HepG2 (cell line): ENCODE results near the gene KCND3. TPM values are rescaled to one million over a fixed set of nuclear protein-coding genes. Genes with fewer than 3 reads are reported as not detected.
A peak's percentile ranks its signal among the peaks of the same experiment; 100 is the strongest.

Experiments
- ELF1 ChIP-seq: sonication (generic); formaldehyde crosslinking; IDR thresholded peaks from 2 replicates; pipeline ENCODE4 v1.4.0; 2020; ENCODE audit warnings: missing genetic modification reagents
- ERF ChIP-seq: IDR thresholded peaks from 2 replicates; pipeline ENCODE4 v1.6.1; 2018; ENCODE audit warnings: missing biosample characterization, missing genetic modification reagents
- FOXJ3 ChIP-seq: sonication (generic); formaldehyde crosslinking; IDR thresholded peaks from 2 replicates; pipeline ENCODE4 v1.4.0; 2020; ENCODE audit warnings: missing genetic modification reagents, mild to moderate bottlenecking, borderline replicate concordance
- FOXO4 ChIP-seq: sonication (generic); formaldehyde crosslinking; conservative IDR thresholded peaks from 2 replicates; pipeline ENCODE4 v1.8.1; 2023; ENCODE audit warnings: missing genetic modification reagents
- HMG20B ChIP-seq: conservative IDR thresholded peaks from 2 replicates; pipeline ENCODE4 v1.6.1; 2016; ENCODE audit warnings: missing genetic modification reagents, missing compliant biosample characterization
- MED1 ChIP-seq: sonication (generic); formaldehyde crosslinking; IDR thresholded peaks from 2 replicates; pipeline ENCODE4 v1.4.0; 2020; ENCODE audit warnings: missing genetic modification reagents
- MIER3 ChIP-seq: IDR thresholded peaks from 2 replicates; pipeline ENCODE4 v1.6.1; 2016; ENCODE audit warnings: missing compliant biosample characterization, borderline replicate concordance
- MTERF4 ChIP-seq: sonication (generic); formaldehyde crosslinking; IDR thresholded peaks from 2 replicates; pipeline ENCODE4 v1.8.0; 2023; ENCODE audit warnings: mild to moderate bottlenecking, missing genetic modification reagents
- NCOR1 ChIP-seq: fragments of 200-600 bp; sonication (generic); IDR thresholded peaks from 2 replicates; pipeline ENCODE4 v1.7.0; 2017; ENCODE audit warnings: antibody characterized with exemption, low read length, borderline replicate concordance
- NR2F2 ChIP-seq: IDR thresholded peaks from 2 replicates; pipeline ENCODE4 v1.6.1; 2012; ENCODE audit warnings: low read depth, inconsistent platforms, borderline replicate concordance
- ZBTB34 ChIP-seq: sonication (generic); formaldehyde crosslinking; IDR thresholded peaks from 2 replicates; pipeline ENCODE4 v1.8.0; 2022; ENCODE audit warnings: mild to moderate bottlenecking, missing genetic modification reagents
- ZBTB44 ChIP-seq: sonication (generic); formaldehyde crosslinking; IDR thresholded peaks from 2 replicates; pipeline ENCODE4 v1.4.0; 2020; ENCODE audit warnings: missing genetic modification reagents
- ZFP36L1 ChIP-seq: sonication (generic); formaldehyde crosslinking; IDR thresholded peaks from 2 replicates; pipeline ENCODE4 v1.8.0; 2022; ENCODE audit warnings: mild to moderate bottlenecking, missing genetic modification reagents, moderate library complexity
- ZNF343 ChIP-seq: sonication (generic); formaldehyde crosslinking; IDR thresholded peaks from 2 replicates; pipeline ENCODE4 v1.4.0; 2020; ENCODE audit warnings: mild to moderate bottlenecking, missing genetic modification reagents
- ZNF724P ChIP-seq: sonication (generic); formaldehyde crosslinking; IDR thresholded peaks from 2 replicates; pipeline ENCODE4 v1.8.0; 2022; ENCODE audit warnings: missing genetic modification reagents, borderline replicate concordance
- polyA plus RNA-seq, 8 experiments: library from polyadenylated mRNA; depleted of rRNA in 3 of 8; stranded (reverse) in 7 of 8; unstranded in 1 of 8; fragments of >200 nt; fragmentation: Illumina TruSeq in 4 of 8; extraction: Trizol in 4 of 8; gene quantifications; 2 replicates each; pipeline versions ENCODE4 v1.2.1 to v1.2.3, GENCODE V29; 2011 to 2016; ENCODE audit warnings: low read depth in 4 of 8, missing spikeins in 1 of 8, mixed read lengths in 1 of 8; ENCODE audit not compliant: insufficient read depth in 1 of 8
- total RNA-seq, 5 experiments: library from RNA; depleted of rRNA; stranded (reverse); fragments of >200 nt; fragmentation: Illumina TruSeq; extraction: Trizol; gene quantifications; 2 replicates each; pipeline ENCODE4 v1.2.3, GENCODE V29; 2016; ENCODE audit warnings: low read depth in 1 of 5
- TF ChIP-seq, protein P1 (sequence below): sonication (generic); formaldehyde crosslinking; IDR thresholded peaks from 2 replicates; pipeline ENCODE4 v1.5.1; 2020; ENCODE audit warnings: missing genetic modification reagents, mild to moderate bottlenecking, borderline replicate concordance

The KCND3 gene
- total and polyA plus RNA-seq, 2 of the 13 experiments (the other 11 are each of a cell fraction or from before 2014, with no cell fraction given): 0.04 TPM; not detected in 1

DNA sequence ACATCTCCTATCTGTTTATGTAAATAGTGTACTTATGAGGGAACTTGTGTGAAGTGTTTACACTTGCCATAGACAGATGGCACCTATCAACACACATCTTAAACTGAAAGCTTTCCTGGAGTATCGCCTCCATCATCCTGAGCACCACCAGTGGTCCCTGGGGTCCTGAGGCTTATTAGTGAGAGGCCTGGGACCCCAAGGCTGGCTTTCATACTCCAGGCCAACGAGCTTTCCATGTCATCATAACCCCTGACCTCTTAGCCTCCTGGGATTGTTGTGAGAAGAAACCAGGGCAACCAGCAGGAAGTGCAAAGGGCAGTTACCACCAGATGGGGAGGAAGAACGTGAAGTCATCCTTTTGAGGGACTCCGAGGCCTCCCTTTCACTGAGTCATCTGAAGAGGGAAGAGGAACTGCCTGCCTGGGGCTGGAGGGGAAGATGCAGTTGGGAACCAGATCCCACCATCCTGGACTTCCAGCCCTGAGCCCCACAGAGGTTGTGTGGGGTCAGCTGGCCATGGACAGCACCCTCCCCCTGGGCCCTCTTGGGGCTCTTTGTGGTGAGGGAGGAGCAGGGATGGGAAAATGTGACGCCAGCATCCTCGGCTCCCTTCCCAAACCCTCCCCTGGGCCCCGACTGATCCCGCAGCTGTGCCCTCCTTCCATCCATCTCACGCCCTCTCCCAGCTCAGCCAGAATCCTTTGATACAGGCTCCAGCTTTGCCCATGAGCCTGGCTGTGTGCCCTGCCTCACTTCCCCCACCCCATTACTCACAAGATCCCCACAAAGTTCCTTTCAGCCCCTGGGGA is 256.1 kb downstream of the KCND3 start (continued):
- TF ChIP-seq ZBTB44 (CRISPR knock-in tag) (no peak), HMG20B (0 out of 2 replicates have a peak, but pooled peaks have one; percentile 34), ZBTB34 (CRISPR knock-in tag) (no peak), ERF (0 out of 2 replicates have a peak, but pooled peaks have one; percentile 21), MIER3 (CRISPR knock-in tag) (peak; percentile 39; the same call in 1 of the 2 replicates), FOXJ3 (CRISPR knock-in tag) (peak; percentile 79), MTERF4 (CRISPR knock-in tag) (no peak), NCOR1 (peak; percentile 70; the same call in 1 of the 2 replicates), ZNF724P (CRISPR knock-in tag) (no peak), NR2F2 (peak; percentile 83), FOXO4 (CRISPR knock-in tag) (no peak), ZNF343 (CRISPR knock-in tag) (no peak), ZFP36L1 (CRISPR knock-in tag) (no peak), MED1 (CRISPR knock-in tag) (peak; percentile 75), ELF1 (CRISPR knock-in tag) (peak; percentile 83)
- TF ChIP-seq, protein P1, sequence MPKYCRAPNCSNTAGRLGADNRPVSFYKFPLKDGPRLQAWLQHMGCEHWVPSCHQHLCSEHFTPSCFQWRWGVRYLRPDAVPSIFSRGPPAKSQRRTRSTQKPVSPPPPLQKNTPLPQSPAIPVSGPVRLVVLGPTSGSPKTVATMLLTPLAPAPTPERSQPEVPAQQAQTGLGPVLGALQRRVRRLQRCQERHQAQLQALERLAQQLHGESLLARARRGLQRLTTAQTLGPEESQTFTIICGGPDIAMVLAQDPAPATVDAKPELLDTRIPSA: no peak
